ENCODE results near the gene CD34. TPM values are rescaled to one million over a fixed set of nuclear protein-coding genes. Genes with fewer than 3 reads are reported as not detected.

CD34 gene
- total RNA-seq, 1 experiment from 2014 or later, result 0.35 TPM

DNA sequence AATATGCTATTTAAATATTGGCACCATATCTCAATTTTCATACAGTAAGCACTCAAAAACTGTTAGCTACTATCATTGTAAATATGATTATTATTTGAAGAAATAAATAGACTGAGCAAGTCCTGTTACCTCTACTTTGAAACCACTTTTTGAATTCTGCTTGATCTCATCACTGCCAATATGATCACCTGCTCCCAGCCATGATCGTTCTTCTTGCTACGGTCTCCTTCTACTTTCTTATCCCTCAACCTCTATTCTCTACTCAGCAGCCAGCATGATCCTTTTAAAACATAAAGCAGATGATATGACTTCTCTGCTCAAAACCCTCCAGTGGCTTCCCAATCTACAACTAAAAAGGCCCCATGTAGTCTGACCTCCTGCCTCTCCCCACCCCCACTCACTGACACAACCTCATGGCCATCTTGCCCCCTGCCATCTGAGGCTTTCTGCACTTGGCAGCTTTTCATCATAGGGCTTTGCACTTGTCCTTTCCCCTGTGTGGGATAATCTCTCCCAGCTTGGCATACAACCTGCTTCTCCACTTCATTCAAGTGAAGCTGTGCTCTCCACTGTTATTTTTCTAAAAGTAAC lies 27.2 kb downstream of the CD34 start:
- no peak overlapping the region for H4K5ac ChIP-seq (ENCODE audit: insufficient read length, low read depth, low read length)
- H4K20me1 ChIP-seq (ENCODE audit: control insufficient read depth, insufficient read depth, insufficient read length), result no peaks in the 10 kb centered on the region
- Mint-ChIP-seq H3K27ac (no peak overlapping the region), H3K4me3 (no peak overlapping the region), H3K9me3 (no peaks in the 10 kb centered on the region), H3K27me3 (ENCODE audit: low read depth) (peaks cover 24% of the 10 kb centered on the region), H3K4me1 (peaks cover 8 to 11% of the 10 kb centered on the region in 2 experiments; a peak in 3 of 4 replicates), H3K36me3 (ENCODE audit: insufficient read depth in 1 of 3, low read depth in 3 of 3) (no peaks in the 10 kb centered on the region)
- no CpG with 5 or more reads among the region's 2 CpGs for WGBS (ENCODE audit: extremely low coverage, insufficient read length, low lambda C conversion rate)
- no peak overlapping the region for H3K56ac ChIP-seq (ENCODE audit: insufficient read length, low read depth, low read length)
- no peak overlapping the region for H2BK15ac ChIP-seq (ENCODE audit: low read depth, low read length)
- no peak overlapping the region for H2AK5ac ChIP-seq (ENCODE audit: insufficient read length, low read length)
- no peak overlapping the region for H3K9ac ChIP-seq (ENCODE audit: extremely low read depth, insufficient read length, low read length)
- H3K27ac ChIP-seq (ENCODE audit: insufficient read length, low read depth, low read length), result no peak overlapping the region
- no peak overlapping the region for H2BK12ac ChIP-seq (ENCODE audit: insufficient read length, low read depth, low read length)
- no peak overlapping the region for H4K91ac ChIP-seq (ENCODE audit: insufficient read length, low read depth, low read length)
- DNase-seq, result no peak
- no peak overlapping the region for H3K4ac ChIP-seq (ENCODE audit: low read depth, low read length)
- H2BK20ac ChIP-seq (ENCODE audit: low read depth, low read length, poor library complexity, severe bottlenecking), result no peak overlapping the region
- no peaks in the 10 kb centered on the region for H3K4me1 ChIP-seq (ENCODE audit: insufficient read depth, low read length)
- H3K14ac ChIP-seq (ENCODE audit: insufficient read depth, low read length), result no peak overlapping the region
- H3K4me2 ChIP-seq (ENCODE audit: insufficient read depth, insufficient read length, low read length), result no peak overlapping the region
- no peaks in the 10 kb centered on the region for H3K79me2 ChIP-seq (ENCODE audit: insufficient read depth, low read length)
- H3K18ac ChIP-seq (ENCODE audit: insufficient read length, low read depth, low read length), result no peak overlapping the region
- H2AFZ ChIP-seq (ENCODE audit: low read length), result no peak overlapping the region
- no peak overlapping the region for H3T11ph ChIP-seq (ENCODE audit: low read length)
- TF ChIP-seq, protein P1, sequence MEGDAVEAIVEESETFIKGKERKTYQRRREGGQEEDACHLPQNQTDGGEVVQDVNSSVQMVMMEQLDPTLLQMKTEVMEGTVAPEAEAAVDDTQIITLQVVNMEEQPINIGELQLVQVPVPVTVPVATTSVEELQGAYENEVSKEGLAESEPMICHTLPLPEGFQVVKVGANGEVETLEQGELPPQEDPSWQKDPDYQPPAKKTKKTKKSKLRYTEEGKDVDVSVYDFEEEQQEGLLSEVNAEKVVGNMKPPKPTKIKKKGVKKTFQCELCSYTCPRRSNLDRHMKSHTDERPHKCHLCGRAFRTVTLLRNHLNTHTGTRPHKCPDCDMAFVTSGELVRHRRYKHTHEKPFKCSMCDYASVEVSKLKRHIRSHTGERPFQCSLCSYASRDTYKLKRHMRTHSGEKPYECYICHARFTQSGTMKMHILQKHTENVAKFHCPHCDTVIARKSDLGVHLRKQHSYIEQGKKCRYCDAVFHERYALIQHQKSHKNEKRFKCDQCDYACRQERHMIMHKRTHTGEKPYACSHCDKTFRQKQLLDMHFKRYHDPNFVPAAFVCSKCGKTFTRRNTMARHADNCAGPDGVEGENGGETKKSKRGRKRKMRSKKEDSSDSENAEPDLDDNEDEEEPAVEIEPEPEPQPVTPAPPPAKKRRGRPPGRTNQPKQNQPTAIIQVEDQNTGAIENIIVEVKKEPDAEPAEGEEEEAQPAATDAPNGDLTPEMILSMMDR (conservative IDR thresholded peaks at IDR 0.05), result no peak
- H3K79me1 ChIP-seq (ENCODE audit: insufficient read depth, low read depth, low read length, poor library complexity, severe bottlenecking), result no peaks in the 10 kb centered on the region
- H3K9me3 ChIP-seq (ENCODE audit: control insufficient read depth, low read depth, low read length), result no peaks in the 10 kb centered on the region
- no peak overlapping the region for H4K8ac ChIP-seq (replicated peaks; ENCODE audit: insufficient read length, low read depth, low read length)
- H3K27me3 ChIP-seq (ENCODE audit: insufficient read depth, low read length), result no peaks in the 10 kb centered on the region; the same call in 1 of the 2 replicates
- no peak overlapping the region for H3K23ac ChIP-seq (ENCODE audit: insufficient read length, low read depth, low read length)
- H3K23me2 ChIP-seq (ENCODE audit: insufficient read length, low read depth, low read length, poor library complexity, severe bottlenecking), result no peaks in the 10 kb centered on the region
- H2BK120ac ChIP-seq (ENCODE audit: low read depth, low read length, poor library complexity, severe bottlenecking), result no peak overlapping the region
- H2BK5ac ChIP-seq (ENCODE audit: insufficient read length, low read length), result no peak overlapping the region

All from H9 (cell line).